HG02885 (cell line): ENCODE results near the gene PLXNB2.

Experiments used
- ATAC-seq: cut with Tn5 transposase; IDR thresholded peaks from one replicate; pipeline ENCODE4 v1.9.1; 2021; ENCODE audit warnings: mild to moderate bottlenecking; ENCODE audit not compliant: unreplicated experiment, poor library complexity

Gene PLXNB2

GRCh38 chr22:50244420-50245213 is 62.8 kb downstream of the PLXNB2 start, which contains the start of gene TUBGCP6:
Gene TUBGCP6, minus strand, starts transcription at chr22:50245023. Its CDS starts 564 bp downstream, at chr22:50244459.
- peak; percentile 74 for ATAC-seq

- ATAC-seq = no peak
These were observed 63.6 kb downstream of the PLXNB2 start for GRCh38 chr22:50243685-50244419.

GRCh38 chr22:50242406-50242949 is 65.0 kb downstream of the PLXNB2 start:
- ATAC-seq = no peak

GRCh38 chr22:50238755-50239154 is 68.7 kb downstream of the PLXNB2 start:
- no peak for ATAC-seq

GRCh38 chr22:50236731-50237409 is 70.6 kb downstream of the PLXNB2 start:
- no peak for ATAC-seq

- ATAC-seq = no peak
These were observed 74.2 kb downstream of the PLXNB2 start for GRCh38 chr22:50233223-50233622.

GRCh38 chr22:50232481-50233151 is 74.8 kb downstream of the PLXNB2 start:
- no peak for ATAC-seq

GRCh38 chr22:50229370-50229769 is 78.1 kb downstream of the PLXNB2 start:
- ATAC-seq = no peak

GRCh38 chr22:50228366-50228765 is 79.1 kb downstream of the PLXNB2 start:
- no peak for ATAC-seq

- ATAC-seq = no peak
These were observed 79.7 kb downstream of the PLXNB2 start for GRCh38 chr22:50227579-50228215.

GRCh38 chr22:50226875-50227165 is 80.6 kb downstream of the PLXNB2 start:
- no peak for ATAC-seq

GRCh38 chr22:50226063-50226874 is 81.2 kb downstream of the PLXNB2 start:
- no peak for ATAC-seq

- ATAC-seq = no peak
These were observed 82.1 kb downstream of the PLXNB2 start for GRCh38 chr22:50225200-50225969.
